ENCODE measurements around the gene UBE2J1.
A peak's percentile ranks its signal among the peaks of the same experiment; 100 is the strongest.

The UBE2J1 gene

DNA sequence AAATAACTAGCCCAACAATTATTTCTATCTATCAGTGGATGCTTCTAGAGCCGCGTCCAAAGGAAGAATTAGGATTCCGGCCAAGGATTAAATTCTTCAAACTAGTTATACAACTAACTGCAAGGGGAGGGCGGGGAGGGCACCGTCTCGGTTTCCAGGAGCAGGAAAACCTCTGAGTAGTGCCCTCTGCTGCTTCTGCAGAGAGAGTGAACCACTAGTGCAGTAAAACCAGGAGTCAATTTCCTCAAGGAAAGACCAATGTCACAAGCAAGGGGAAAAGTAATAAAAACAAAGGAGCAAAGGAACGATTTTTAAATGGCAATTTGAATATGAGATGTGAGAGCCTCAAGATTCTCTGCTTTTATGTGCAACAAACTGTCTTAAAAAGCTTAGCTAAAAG lies 16.5 kb upstream of the UBE2J1 start:
- Histone ChIP-seq H3K36me3 (no peaks in the 10 kb centered on the region), H3K4me1 (no peaks in the 10 kb centered on the region), H3K27me3 (no peaks in the 10 kb centered on the region), H3K9me3 (no peaks in the 10 kb centered on the region), H3K4me3 (ENCODE audit: low read depth, low read length) (no peak overlapping the region)
- no peak for DNase-seq
- peak; percentile 26; the same call in 1 of the 2 replicates for TF ChIP-seq CTCF (IDR thresholded peaks at IDR 0.05; ENCODE audit: low read depth, low read length)

DNA sequence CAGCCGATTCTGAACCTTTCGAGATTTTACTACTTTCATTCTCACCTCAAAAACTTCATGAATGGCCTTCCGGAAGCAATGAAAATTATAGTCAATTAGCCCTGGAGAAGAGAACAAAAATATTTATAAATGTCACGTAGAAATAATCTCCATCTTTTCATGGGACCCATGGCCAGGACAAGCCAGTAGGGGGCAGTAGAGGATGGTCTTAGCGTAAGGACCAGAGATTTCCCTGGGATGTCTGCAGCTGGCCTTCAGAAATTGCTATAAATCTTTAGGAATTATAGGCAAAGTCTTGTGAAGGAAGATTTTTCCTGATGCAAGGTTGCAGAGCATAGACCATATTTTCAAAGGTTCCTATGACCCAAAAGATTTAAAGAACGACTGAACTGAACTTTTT lies 15.6 kb upstream of the UBE2J1 start:
- no peaks in the 10 kb centered on the region for H3K4me1 ChIP-seq

GRCh38 chr6:89364586-89364985 lies 12.1 kb upstream of the UBE2J1 start:
- DNase-seq, result no peak
- Histone ChIP-seq H3K9me3 (no peaks in the 10 kb centered on the region), H3K36me3 (no peaks in the 10 kb centered on the region; the same call in 1 of the 2 replicates), H3K4me3 (ENCODE audit: low read depth, low read length) (no peak overlapping the region), H3K27me3 (no peaks in the 10 kb centered on the region), H3K4me1 (no peaks in the 10 kb centered on the region)
- no peak for TF ChIP-seq CTCF (IDR thresholded peaks at IDR 0.05; ENCODE audit: low read depth, low read length)

More for the DNA sequence above, 15.6 kb upstream of the UBE2J1 start:
- peak; percentile 92 for TF ChIP-seq CTCF (IDR thresholded peaks at IDR 0.05; ENCODE audit: low read depth, low read length)
- Histone ChIP-seq H3K4me3 (ENCODE audit: low read depth, low read length) (no peak overlapping the region), H3K9me3 (no peaks in the 10 kb centered on the region), H3K27me3 (no peaks in the 10 kb centered on the region), H3K36me3 (no peaks in the 10 kb centered on the region)
- peak; percentile 81 for DNase-seq

DNA sequence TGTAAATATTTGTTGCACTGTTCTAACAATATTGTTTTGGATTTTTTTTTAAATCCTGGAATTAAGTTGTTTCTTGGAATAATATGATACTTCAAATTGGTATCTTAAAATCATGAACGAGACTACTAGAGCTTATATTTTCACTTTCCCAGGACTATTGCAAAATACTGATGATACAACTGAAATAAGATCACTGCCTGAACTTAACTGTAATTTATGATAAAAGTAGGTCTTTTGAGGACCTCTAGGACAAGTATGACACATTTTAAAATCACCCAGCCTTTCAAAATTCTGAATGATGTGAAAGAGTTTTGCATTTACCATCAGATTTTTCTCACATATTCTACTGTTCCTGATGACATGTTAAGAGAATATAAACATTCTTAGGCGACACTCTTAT lies 8.6 kb upstream of the UBE2J1 start:
- no peak for TF ChIP-seq CTCF (IDR thresholded peaks at IDR 0.05; ENCODE audit: low read depth, low read length)
- H3K27me3 ChIP-seq, result no peaks in the 10 kb centered on the region
- no peaks in the 10 kb centered on the region for H3K9me3 ChIP-seq
- no peaks in the 10 kb centered on the region for H3K4me1 ChIP-seq
- no peak for DNase-seq
- H3K36me3 ChIP-seq, result no peaks in the 10 kb centered on the region; the same call in 1 of the 2 replicates
- no peak overlapping the region for H3K4me3 ChIP-seq (ENCODE audit: low read depth, low read length)

DNA sequence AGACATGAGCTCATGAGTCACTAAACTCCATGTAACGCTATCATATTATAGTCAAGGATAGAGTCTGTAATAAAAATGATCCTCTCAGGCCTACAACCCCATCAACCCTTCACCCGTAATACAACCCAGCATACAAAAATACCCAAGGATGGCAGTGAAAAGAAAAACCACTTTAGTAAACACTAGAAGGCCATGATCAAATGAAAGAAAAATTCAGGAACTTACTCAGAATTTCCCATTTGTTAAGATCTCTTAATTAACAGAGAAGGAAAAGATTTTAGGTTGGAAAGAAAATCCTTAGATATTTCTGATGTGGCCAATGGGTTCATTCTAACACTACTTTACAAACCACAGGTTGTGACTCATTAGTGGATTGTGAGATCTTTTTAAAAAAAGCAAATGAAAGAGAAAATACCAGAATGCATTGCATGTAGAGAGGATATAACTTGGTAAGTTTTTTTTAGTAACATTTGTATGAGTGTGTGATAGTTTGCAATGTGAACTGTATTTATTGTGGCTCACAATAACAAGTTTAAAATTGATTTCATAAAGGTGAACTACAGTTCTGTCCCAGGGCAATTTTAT lies 8.0 kb upstream of the UBE2J1 start:
- TF ChIP-seq CTCF (IDR thresholded peaks at IDR 0.05; ENCODE audit: low read depth, low read length), result no peak
- H3K9me3 ChIP-seq, result no peaks in the 10 kb centered on the region
- no peaks in the 10 kb centered on the region for H3K4me1 ChIP-seq
- H3K27me3 ChIP-seq, result no peaks in the 10 kb centered on the region
- DNase-seq, result no peak
- no peaks in the 10 kb centered on the region; the same call in 1 of the 2 replicates for H3K36me3 ChIP-seq
- H3K4me3 ChIP-seq (ENCODE audit: low read depth, low read length), result no peak overlapping the region

DNA sequence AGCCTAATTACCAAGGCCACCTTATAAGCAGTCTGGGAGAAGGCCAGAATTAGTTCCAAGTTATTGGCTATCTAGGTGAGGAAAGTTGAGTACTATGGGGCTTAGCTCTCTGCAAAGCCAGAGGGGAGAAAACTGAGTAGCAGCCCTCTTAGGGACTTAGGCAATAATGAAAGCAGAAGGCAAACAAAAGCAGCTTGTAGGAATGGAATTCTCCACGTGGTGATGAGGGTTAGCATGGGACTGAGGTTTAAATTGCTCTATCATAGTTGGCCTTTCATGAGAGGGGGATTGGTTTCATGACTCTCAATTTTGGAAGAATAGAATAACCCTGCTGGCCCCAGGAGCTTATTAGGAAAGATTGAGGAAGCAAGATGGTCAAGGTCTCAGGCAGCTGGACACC lies 7.0 kb upstream of the UBE2J1 start:
- H3K36me3 ChIP-seq, result no peaks in the 10 kb centered on the region; the same call in 1 of the 2 replicates
- no peaks in the 10 kb centered on the region for H3K9me3 ChIP-seq
- H3K27me3 ChIP-seq, result no peaks in the 10 kb centered on the region
- H3K4me3 ChIP-seq (ENCODE audit: low read depth, low read length), result no peak overlapping the region
- no peak for TF ChIP-seq CTCF (IDR thresholded peaks at IDR 0.05; ENCODE audit: low read depth, low read length)
- H3K4me1 ChIP-seq, result no peaks in the 10 kb centered on the region
- no peak for DNase-seq
